IMR-90 (cell line): ENCODE data around the gene FGF2.

Experiments
- BHLHE40 ChIP-seq: fragments of 150-350 bp; IDR thresholded peaks from 2 replicates; pipeline ENCODE4 v1.6.1; 2016; ENCODE audit warnings: mild to moderate bottlenecking, low read depth, low read length
- CTCF ChIP-seq: conservative IDR thresholded peaks from 2 replicates; pipeline ENCODE4 v1.5.1; 2012; ENCODE audit warnings: mild to moderate bottlenecking, low read depth, low read length, improper control_type of control experiment
- POLR2A ChIP-seq: IDR thresholded peaks from 2 replicates; pipeline ENCODE4 v1.6.1; 2012; ENCODE audit warnings: mild to moderate bottlenecking, low read depth, low read length
- RCOR1 ChIP-seq: IDR thresholded peaks from 2 replicates; pipeline ENCODE4 v1.6.1; 2012; ENCODE audit warnings: mild to moderate bottlenecking, low read length, improper control_type of control experiment; ENCODE audit not compliant: insufficient replicate concordance

- TF ChIP-seq CTCF (peak; percentile 67), BHLHE40 (no peak), POLR2A (no peak), RCOR1 (no peak)
These were observed 104.2 kb downstream of the FGF2 start for GRCh38 chr4:122930862-122931261.
